SK-N-SH (cell line): ENCODE measurements around the gene PARD3. TPM values are rescaled to one million over a fixed set of nuclear protein-coding genes. Genes with fewer than 3 reads are reported as not detected.

Experiments used
- CTCF ChIA-PET: fragments of 300-600, 350-600 bp; formaldehyde crosslinking; extraction: SDS; loops from one replicate; lab custom pipeline; 2021; lab: Yijun Ruan, JAX
- POLR2A ChIA-PET: fragments of 350-600 bp; sonication (Branson Sonifier 250); formaldehyde crosslinking; extraction: SDS; loops from one replicate; lab custom pipeline; 2020; ENCODE audit warnings: antibody characterized with exemption, inconsistent platforms; lab: Yijun Ruan, JAX
- DNase-seq: peaks from one replicate; pipeline ENCODE4 v3.0.0; 2012
- H2AFZ ChIP-seq: fragments of 200-600 bp; sonication (generic); 2 replicates; pipeline ENCODE4 v1.8.1; 2016; ENCODE audit warnings: antibody characterized with exemption, mild to moderate bottlenecking, low read depth
- H3F3A ChIP-seq: fragments of 200-600 bp; sonication (generic); replicated peaks from 2 replicates; pipeline ENCODE3; 2016; ENCODE audit warnings: antibody characterized with exemption, mild to moderate bottlenecking; ENCODE audit not compliant: insufficient read depth
- H3K27ac ChIP-seq, 2 experiments: fragments of 200-500 bp in 1 of 2; fragments of 200-600 bp in 1 of 2; sonication (Bioruptor generic) in 1 of 2; sonication (generic), shearing (Covaris generic) in 1 of 2; 2 replicates each; pipeline versions ENCODE4 v1.5.1 to v1.6.1; 2014 to 2016; ENCODE audit warnings: low read depth in 2 of 2, inconsistent platforms in 1 of 2, low read length in 1 of 2, mild to moderate bottlenecking in 1 of 2, mixed read lengths in 1 of 2
- H3K27me3 ChIP-seq: fragments of 200-600 bp; sonication (generic), shearing (Covaris generic); 2 replicates; pipeline ENCODE4 v1.6.1; 2016; ENCODE audit warnings: mixed run types; ENCODE audit not compliant: insufficient read depth
- H3K36me3 ChIP-seq, 2 experiments: fragments of 200-500 bp in 1 of 2; fragments of 200-600 bp in 1 of 2; sonication (Bioruptor generic) in 1 of 2; sonication (generic) in 1 of 2; replicated peaks in 1 of 2; 2 replicates each; pipeline versions ENCODE3 to v1.5.1; 2014 to 2016; ENCODE audit warnings: low read length in 1 of 2, mild to moderate bottlenecking in 1 of 2; ENCODE audit not compliant: insufficient read depth in 2 of 2, control insufficient read depth in 1 of 2
- H3K4me1 ChIP-seq, 2 experiments: fragments of 200-500 bp in 1 of 2; fragments of 200-600 bp in 1 of 2; sonication (Bioruptor generic) in 1 of 2; sonication (generic), shearing (Covaris generic) in 1 of 2; 2 replicates each; pipeline versions ENCODE4 v1.5.1 to v1.6.1; 2014 to 2016; ENCODE audit warnings: low read depth in 1 of 2, low read length in 1 of 2, mixed run types in 1 of 2; ENCODE audit not compliant: insufficient read depth in 2 of 2, control insufficient read depth in 1 of 2
- H3K4me2 ChIP-seq: fragments of 200-600 bp; sonication (generic), shearing (Covaris generic); 2 replicates; pipeline ENCODE4 v1.6.1; 2017; ENCODE audit warnings: mixed run types
- H3K4me3 ChIP-seq, 2 experiments: fragments of 200-500 bp in 1 of 2; fragments of 200-600 bp in 1 of 2; sonication (Bioruptor generic) in 1 of 2; sonication (generic), shearing (Covaris generic) in 1 of 2; 2 replicates each; pipeline versions ENCODE4 v1.5.1 to v1.8.1; 2014 to 2016; ENCODE audit warnings: low read depth in 2 of 2, inconsistent platforms in 1 of 2, low read length in 1 of 2, mild to moderate bottlenecking in 1 of 2, mixed read lengths in 1 of 2, moderate library complexity in 1 of 2
- H3K79me2 ChIP-seq: fragments of 200-600 bp; sonication (generic); 2 replicates; pipeline ENCODE4 v1.8.1; 2017; ENCODE audit warnings: mild to moderate bottlenecking; ENCODE audit not compliant: insufficient read depth
- H3K9ac ChIP-seq: fragments of 200-600 bp; sonication (generic); 2 replicates; pipeline ENCODE4 v1.6.1; 2017; ENCODE audit warnings: mixed run types
- H3K9me2 ChIP-seq: fragments of 200-600 bp; sonication (generic); 2 replicates; pipeline ENCODE4 v1.6.1; 2017; ENCODE audit warnings: mixed run types
- H3K9me3 ChIP-seq: fragments of 200-600 bp; sonication (generic); 2 replicates; pipeline ENCODE4 v1.6.1; 2017; ENCODE audit warnings: mixed run types, mild to moderate bottlenecking, moderate library complexity
- H4K20me1 ChIP-seq: fragments of 200-600 bp; sonication (generic); 2 replicates; pipeline ENCODE4 v1.6.1; 2017; ENCODE audit warnings: mild to moderate bottlenecking, mixed run types; ENCODE audit not compliant: insufficient read depth
- EZH2phosphoT487 ChIP-seq: fragments of 200-600 bp; sonication (generic); IDR thresholded peaks from 2 replicates; pipeline ENCODE4 v1.6.1; 2017; ENCODE audit warnings: low read depth, mixed run types, mild to moderate bottlenecking, antibody characterized with exemption, moderate library complexity, borderline replicate concordance
- FOXJ3 ChIP-seq: sonication (generic); formaldehyde crosslinking; IDR thresholded peaks from 2 replicates; pipeline ENCODE4 v1.5.1; 2020; ENCODE audit warnings: mild to moderate bottlenecking, missing genetic modification reagents
- FOXM1 ChIP-seq: IDR thresholded peaks from 2 replicates; pipeline ENCODE4 v1.4.0; 2012; ENCODE audit warnings: low read depth, mild to moderate bottlenecking
- MEF2A ChIP-seq: IDR thresholded peaks from 2 replicates; pipeline ENCODE4 v1.4.0; 2012; ENCODE audit warnings: low read depth, borderline replicate concordance
- MXI1 ChIP-seq: IDR thresholded peaks from 2 replicates; pipeline ENCODE4 v1.6.1; 2012; ENCODE audit warnings: mild to moderate bottlenecking, low read depth, low read length, improper control_type of control experiment
- NFIC ChIP-seq: IDR thresholded peaks from 2 replicates; pipeline ENCODE4 v1.4.0; 2012; ENCODE audit warnings: borderline replicate concordance
- NRF1 ChIP-seq: IDR thresholded peaks from 2 replicates; pipeline ENCODE4 v1.6.1; 2012; ENCODE audit warnings: low read depth, mild to moderate bottlenecking, low read length
- POLR2AphosphoS5 ChIP-seq: IDR thresholded peaks from 2 replicates; pipeline ENCODE4 v1.6.1; 2012; ENCODE audit warnings: low read depth, low read length
- RAD21 ChIP-seq: IDR thresholded peaks from 2 replicates; pipeline ENCODE4 v1.6.1; 2012; ENCODE audit warnings: mild to moderate bottlenecking, low read length
- RFX5 ChIP-seq: IDR thresholded peaks from 2 replicates; pipeline ENCODE4 v1.6.1; 2012; ENCODE audit warnings: mild to moderate bottlenecking, improper control_type of control experiment, low read length
- TEAD4 ChIP-seq: IDR thresholded peaks from 2 replicates; pipeline ENCODE4 v1.4.0; 2012; ENCODE audit warnings: mild to moderate bottlenecking, borderline replicate concordance; ENCODE audit not compliant: insufficient read depth
- YY1 ChIP-seq: IDR thresholded peaks from 2 replicates; pipeline ENCODE4 v1.4.0; 2012; ENCODE audit warnings: low read depth, mild to moderate bottlenecking
- WGBS: methylation state at CpG from one replicate; pipeline ENCODE4 v1.1.6; 2017; ENCODE audit warnings: low lambda C conversion rate; 5-methylcytosine and 5-hydroxymethylcytosine counted together
- polyA plus RNA-seq, 3 experiments: library from polyadenylated mRNA; depleted of rRNA; stranded (reverse); fragments of >200 nt; gene quantifications; 2 replicates each; pipeline ENCODE4 v1.2.3, GENCODE V29; 2012
- TF ChIP-seq, protein P1 (sequence below): IDR thresholded peaks from 2 replicates; pipeline ENCODE4 v1.4.0; 2012; ENCODE audit warnings: low read depth, borderline replicate concordance
- TF ChIP-seq, protein P2 (sequence below): IDR thresholded peaks from 2 replicates; pipeline ENCODE4 v1.4.0; 2012; ENCODE audit warnings: low read depth
- TF ChIP-seq, protein P3 (sequence below): IDR thresholded peaks from 2 replicates; pipeline ENCODE4; 2012
- TF ChIP-seq, protein P4 (sequence below): IDR thresholded peaks from 2 replicates; pipeline ENCODE4 v1.6.1; 2012; ENCODE audit warnings: mild to moderate bottlenecking, low read depth, low read length, moderate library complexity

PARD3 gene
- polyA plus RNA-seq, 1 of the 3 experiments (the other 2 are of a cell fraction), result 29.4 TPM

DNA sequence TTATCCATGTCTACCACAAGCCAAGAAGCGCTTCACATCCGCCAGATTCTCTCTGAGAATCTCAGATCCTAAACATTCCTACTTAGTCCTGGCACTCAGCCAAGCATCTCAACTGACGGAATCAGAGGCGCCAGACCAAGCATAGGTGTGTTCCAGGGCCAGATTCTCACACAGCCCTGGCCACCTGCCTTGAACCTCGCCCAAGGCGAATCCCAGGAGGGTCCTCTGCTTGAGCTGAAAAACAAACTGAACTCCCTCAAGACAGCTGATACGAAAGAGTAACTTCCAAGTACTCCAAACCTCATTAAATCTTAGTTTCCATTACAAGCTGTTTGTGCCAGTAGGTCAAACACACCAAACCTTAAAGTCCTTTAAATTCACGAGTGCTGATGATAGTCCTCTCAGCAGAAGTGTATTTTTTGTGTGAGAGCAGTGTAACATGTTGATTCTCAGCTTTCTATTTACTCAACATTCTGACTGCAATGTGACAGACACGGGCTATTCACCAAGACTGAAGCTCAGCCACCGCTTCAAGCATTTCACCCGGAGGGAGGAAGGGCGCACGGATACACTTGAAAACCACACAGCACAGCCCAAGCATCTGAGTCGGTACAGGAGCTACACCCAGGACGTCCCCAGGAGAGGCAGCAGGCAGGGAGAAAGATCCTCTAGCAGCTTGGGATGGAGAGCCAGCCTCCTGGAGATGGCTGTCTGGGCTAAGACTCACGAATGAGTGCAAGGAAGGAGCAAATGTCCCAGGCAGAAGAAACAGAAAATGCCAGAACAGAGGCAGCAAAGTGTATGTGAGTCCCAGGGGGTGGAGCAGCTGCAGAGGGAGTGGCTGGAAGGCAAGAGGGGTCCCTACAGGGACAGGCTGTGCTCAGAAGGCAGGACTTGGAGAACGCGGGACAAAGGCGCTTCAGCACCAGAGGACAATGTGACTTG is 6.0 kb downstream of the PARD3 start:
- TF ChIP-seq, protein P1, sequence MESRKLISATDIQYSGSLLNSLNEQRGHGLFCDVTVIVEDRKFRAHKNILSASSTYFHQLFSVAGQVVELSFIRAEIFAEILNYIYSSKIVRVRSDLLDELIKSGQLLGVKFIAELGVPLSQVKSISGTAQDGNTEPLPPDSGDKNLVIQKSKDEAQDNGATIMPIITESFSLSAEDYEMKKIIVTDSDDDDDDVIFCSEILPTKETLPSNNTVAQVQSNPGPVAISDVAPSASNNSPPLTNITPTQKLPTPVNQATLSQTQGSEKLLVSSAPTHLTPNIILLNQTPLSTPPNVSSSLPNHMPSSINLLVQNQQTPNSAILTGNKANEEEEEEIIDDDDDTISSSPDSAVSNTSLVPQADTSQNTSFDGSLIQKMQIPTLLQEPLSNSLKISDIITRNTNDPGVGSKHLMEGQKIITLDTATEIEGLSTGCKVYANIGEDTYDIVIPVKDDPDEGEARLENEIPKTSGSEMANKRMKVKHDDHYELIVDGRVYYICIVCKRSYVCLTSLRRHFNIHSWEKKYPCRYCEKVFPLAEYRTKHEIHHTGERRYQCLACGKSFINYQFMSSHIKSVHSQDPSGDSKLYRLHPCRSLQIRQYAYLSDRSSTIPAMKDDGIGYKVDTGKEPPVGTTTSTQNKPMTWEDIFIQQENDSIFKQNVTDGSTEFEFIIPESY, result 0 out of 2 replicates have a peak, but pooled peaks have one; percentile 41
- TF ChIP-seq NFIC, result peak; percentile 61
- TF ChIP-seq, protein P2, sequence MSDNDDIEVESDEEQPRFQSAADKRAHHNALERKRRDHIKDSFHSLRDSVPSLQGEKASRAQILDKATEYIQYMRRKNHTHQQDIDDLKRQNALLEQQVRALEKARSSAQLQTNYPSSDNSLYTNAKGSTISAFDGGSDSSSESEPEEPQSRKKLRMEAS, result no peak

DNA sequence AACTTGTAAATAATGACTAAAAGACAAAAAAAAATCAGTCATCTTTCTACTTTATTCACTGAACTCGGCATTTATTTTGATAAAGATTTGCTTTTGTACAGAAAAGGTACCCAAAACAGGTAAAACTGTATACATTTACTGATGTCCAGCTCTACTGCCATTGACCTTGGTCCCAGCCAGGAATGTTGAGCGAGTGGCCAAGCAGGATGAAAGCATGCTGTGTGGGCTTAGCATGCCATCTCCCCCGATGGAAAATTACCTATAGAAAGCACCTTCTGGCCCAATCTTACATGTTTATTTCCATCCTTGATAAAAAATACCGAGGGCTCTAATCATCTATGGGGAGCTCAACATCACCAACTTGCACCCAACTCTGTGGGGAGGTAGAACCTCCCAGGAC is 6.8 kb downstream of the PARD3 start:
- Histone ChIP-seq H3F3A (peaks cover 14% of the 10 kb centered on the region), H3K9me2 (no peaks in the 10 kb centered on the region), H4K20me1 (peaks cover 82% of the 10 kb centered on the region), H3K27me3 (no peaks in the 10 kb centered on the region), H3K4me3 (no peak overlapping the region), H3K27ac (no peak overlapping the region), H2AFZ (no peak overlapping the region), H3K4me1 (peaks cover 10 to 23% of the 10 kb centered on the region in 2 experiments; a peak in 3 of 4 replicates), H3K9ac (no peak overlapping the region), H3K4me2 (no peak overlapping the region), H3K9me3 (no peaks in the 10 kb centered on the region), H3K79me2 (peaks cover 94% of the 10 kb centered on the region), H3K36me3 (peaks cover 0 to 2% of the 10 kb centered on the region in 2 experiments)
- TF ChIP-seq YY1 (no peak), EZH2phosphoT487 (no peak), RAD21 (no peak), RFX5 (no peak), FOXM1 (no peak), FOXJ3 (CRISPR knock-in tag) (no peak), MEF2A (no peak), TEAD4 (no peak), MXI1 (no peak), NRF1 (no peak), POLR2AphosphoS5 (no peak)
- TF ChIP-seq, protein P2, result no peak
- TF ChIP-seq, protein P3, sequence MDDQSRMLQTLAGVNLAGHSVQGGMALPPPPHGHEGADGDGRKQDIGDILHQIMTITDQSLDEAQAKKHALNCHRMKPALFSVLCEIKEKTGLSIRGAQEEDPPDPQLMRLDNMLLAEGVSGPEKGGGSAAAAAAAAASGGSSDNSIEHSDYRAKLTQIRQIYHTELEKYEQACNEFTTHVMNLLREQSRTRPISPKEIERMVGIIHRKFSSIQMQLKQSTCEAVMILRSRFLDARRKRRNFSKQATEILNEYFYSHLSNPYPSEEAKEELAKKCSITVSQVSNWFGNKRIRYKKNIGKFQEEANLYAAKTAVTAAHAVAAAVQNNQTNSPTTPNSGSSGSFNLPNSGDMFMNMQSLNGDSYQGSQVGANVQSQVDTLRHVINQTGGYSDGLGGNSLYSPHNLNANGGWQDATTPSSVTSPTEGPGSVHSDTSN, result no peak
- TF ChIP-seq, protein P4, sequence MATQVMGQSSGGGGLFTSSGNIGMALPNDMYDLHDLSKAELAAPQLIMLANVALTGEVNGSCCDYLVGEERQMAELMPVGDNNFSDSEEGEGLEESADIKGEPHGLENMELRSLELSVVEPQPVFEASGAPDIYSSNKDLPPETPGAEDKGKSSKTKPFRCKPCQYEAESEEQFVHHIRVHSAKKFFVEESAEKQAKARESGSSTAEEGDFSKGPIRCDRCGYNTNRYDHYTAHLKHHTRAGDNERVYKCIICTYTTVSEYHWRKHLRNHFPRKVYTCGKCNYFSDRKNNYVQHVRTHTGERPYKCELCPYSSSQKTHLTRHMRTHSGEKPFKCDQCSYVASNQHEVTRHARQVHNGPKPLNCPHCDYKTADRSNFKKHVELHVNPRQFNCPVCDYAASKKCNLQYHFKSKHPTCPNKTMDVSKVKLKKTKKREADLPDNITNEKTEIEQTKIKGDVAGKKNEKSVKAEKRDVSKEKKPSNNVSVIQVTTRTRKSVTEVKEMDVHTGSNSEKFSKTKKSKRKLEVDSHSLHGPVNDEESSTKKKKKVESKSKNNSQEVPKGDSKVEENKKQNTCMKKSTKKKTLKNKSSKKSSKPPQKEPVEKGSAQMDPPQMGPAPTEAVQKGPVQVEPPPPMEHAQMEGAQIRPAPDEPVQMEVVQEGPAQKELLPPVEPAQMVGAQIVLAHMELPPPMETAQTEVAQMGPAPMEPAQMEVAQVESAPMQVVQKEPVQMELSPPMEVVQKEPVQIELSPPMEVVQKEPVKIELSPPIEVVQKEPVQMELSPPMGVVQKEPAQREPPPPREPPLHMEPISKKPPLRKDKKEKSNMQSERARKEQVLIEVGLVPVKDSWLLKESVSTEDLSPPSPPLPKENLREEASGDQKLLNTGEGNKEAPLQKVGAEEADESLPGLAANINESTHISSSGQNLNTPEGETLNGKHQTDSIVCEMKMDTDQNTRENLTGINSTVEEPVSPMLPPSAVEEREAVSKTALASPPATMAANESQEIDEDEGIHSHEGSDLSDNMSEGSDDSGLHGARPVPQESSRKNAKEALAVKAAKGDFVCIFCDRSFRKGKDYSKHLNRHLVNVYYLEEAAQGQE, result no peak
- WGBS, result 74% methylated on average over 4 of the region's 4 CpGs
- CTCF ChIA-PET, result interaction anchor here (1.0 kb wide), 1 partner anchor 84 kb away, joined by 4 read pairs; no protein-coding TSS in a partner anchor
- POLR2A ChIA-PET, result no interaction called here
- no peak for DNase-seq

More for the DNA sequence above, 6.0 kb downstream of the PARD3 start:
- Histone ChIP-seq H3K9me2 (no peaks in the 10 kb centered on the region), H4K20me1 (peaks cover 82% of the 10 kb centered on the region), H3K4me2 (peak overlapping the region; percentile 68; the same call in 1 of the 2 replicates), H3K4me1 (peaks cover 10 to 28% of the 10 kb centered on the region in 2 experiments; a peak in 3 of 4 replicates), H3K79me2 (peaks cover 94% of the 10 kb centered on the region), H3K27ac (peak overlapping the region in 1 of 2 experiments; percentile 41; a peak in 1 of 4 replicates), H2AFZ (no peak overlapping the region), H3K36me3 (no peaks in the 10 kb centered on the region), H3K27me3 (no peaks in the 10 kb centered on the region), H3K9me3 (no peaks in the 10 kb centered on the region), H3K9ac (no peak overlapping the region), H3K4me3 (no peak overlapping the region; a peak in 1 of 4 replicates), H3F3A (peaks cover 9% of the 10 kb centered on the region)
- no peak for DNase-seq
- ChIA-PET POLR2A (no interaction called here), CTCF (interaction anchor here (0.8 to 1.2 kb wide), 3 partner anchors 46 to 85 kb away, joined by 4 read pairs; no protein-coding TSS in a partner anchor)
- 94% methylated on average over 19 of the region's 19 CpGs for WGBS
